Neutrophil (primary cell): Measurements from ENCODE around the gene RPL18.
A peak's percentile ranks its signal among the peaks of the same experiment; 100 is the strongest.

Experiments used
- H3K27ac ChIP-seq: fragments of 200-600 bp; sonication (generic); 2 replicates; pipeline ENCODE4 v1.5.1; 2016; ENCODE audit warnings: mild to moderate bottlenecking, moderate library complexity
- H3K27me3 ChIP-seq: fragments of 200-600 bp; sonication (generic); 2 replicates; pipeline ENCODE4 v1.6.0; 2016; ENCODE audit warnings: mild to moderate bottlenecking
- H3K36me3 ChIP-seq: fragments of 200-600 bp; sonication (generic); 2 replicates; pipeline ENCODE4 v1.5.1; 2017
- H3K4me1 ChIP-seq, 2 experiments: fragments of 200-600 bp in 1 of 2; sonication (generic) in 1 of 2; 1 replicate in 1 of 2; 2 replicates in 1 of 2; pipeline versions ENCODE4 v1.5.1 to v1.6.1; 2013 to 2016; ENCODE audit warnings: low read depth in 1 of 2, low read length in 1 of 2, mild to moderate bottlenecking in 1 of 2, moderate library complexity in 1 of 2; ENCODE audit not compliant: control insufficient read depth in 1 of 2, insufficient read depth in 1 of 2
- H3K4me3 ChIP-seq, 2 experiments: fragments of 200-600 bp in 1 of 2; sonication (generic) in 1 of 2; 1 replicate in 1 of 2; 2 replicates in 1 of 2; pipeline ENCODE4 v1.5.1; 2013 to 2016; ENCODE audit warnings: low read depth in 1 of 2, low read length in 1 of 2, mild to moderate bottlenecking in 1 of 2, moderate library complexity in 1 of 2
- H3K9me3 ChIP-seq: fragments of 200-600 bp; sonication (generic); 2 replicates; pipeline ENCODE4 v1.5.1; 2016
- TF ChIP-seq, protein P1 (sequence below): fragments of 200-600 bp; sonication (generic); IDR thresholded peaks from 2 replicates; pipeline ENCODE4 v1.5.1; 2016; ENCODE audit warnings: antibody characterized with exemption

Gene RPL18

DNA sequence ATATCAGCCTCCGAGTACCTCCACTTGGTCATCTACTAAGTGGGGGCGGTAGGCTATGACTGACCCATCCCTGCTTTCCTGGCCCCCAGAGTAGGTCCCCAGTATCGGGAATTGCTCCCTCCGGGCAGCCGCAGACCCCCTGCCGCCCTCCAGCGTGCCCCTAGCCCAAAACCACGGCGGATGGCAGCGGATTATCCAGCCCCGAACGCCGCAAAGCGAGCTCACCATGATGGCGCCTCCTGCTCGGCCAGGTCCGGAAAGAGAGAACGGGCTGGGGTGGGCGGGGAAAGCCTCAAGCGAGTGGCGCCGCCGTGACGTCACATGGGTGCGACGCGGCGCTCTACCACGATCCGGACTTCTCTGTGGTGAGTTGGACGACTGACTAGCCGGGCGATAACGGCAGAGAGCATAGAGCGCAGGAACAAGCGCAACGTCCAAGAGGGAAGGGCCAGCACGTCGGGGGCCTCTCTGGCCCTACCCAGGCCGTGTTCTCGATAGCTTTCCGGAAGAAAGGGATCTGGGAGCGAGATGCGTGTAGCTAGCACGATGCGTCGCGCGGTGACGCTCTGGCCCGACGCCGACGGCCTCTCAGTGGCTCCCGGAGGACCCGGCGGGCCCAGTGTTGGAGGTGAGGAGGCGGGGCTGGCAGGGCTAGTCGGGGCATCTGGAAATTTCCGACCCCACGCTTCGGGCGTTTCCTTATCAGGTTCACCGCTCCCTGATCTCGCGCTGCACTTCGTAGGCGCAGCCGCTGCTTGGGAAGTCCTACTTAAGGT lies at the start of gene RPL18, which contains the start of gene SPHK2:
Gene RPL18 (minus strand): TSS at position 263 of the 776 bp plus-strand sequence. CDS start 35 bp downstream, at position 228.
Gene SPHK2 (plus strand): TSS at position 591 of the 776 bp plus-strand sequence. CDS start 1,009 bp downstream, outside the sequence.
- Histone ChIP-seq H3K27me3 (no peaks in the 10 kb centered on the region), H3K4me1 (peaks cover 32 to 34% of the 10 kb centered on the region in 2 experiments)

GRCh38 chr19:48668761-48669160 lies 49.8 kb upstream of the RPL18 start:
- Histone ChIP-seq H3K4me3 (no peak overlapping the region), H3K27ac (no peak overlapping the region), H3K36me3 (no peaks in the 10 kb centered on the region), H3K9me3 (no peaks in the 10 kb centered on the region), H3K27me3 (no peaks in the 10 kb centered on the region), H3K4me1 (no peaks in the 10 kb centered on the region)
- TF ChIP-seq, protein P1, sequence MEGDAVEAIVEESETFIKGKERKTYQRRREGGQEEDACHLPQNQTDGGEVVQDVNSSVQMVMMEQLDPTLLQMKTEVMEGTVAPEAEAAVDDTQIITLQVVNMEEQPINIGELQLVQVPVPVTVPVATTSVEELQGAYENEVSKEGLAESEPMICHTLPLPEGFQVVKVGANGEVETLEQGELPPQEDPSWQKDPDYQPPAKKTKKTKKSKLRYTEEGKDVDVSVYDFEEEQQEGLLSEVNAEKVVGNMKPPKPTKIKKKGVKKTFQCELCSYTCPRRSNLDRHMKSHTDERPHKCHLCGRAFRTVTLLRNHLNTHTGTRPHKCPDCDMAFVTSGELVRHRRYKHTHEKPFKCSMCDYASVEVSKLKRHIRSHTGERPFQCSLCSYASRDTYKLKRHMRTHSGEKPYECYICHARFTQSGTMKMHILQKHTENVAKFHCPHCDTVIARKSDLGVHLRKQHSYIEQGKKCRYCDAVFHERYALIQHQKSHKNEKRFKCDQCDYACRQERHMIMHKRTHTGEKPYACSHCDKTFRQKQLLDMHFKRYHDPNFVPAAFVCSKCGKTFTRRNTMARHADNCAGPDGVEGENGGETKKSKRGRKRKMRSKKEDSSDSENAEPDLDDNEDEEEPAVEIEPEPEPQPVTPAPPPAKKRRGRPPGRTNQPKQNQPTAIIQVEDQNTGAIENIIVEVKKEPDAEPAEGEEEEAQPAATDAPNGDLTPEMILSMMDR = no peak

More for the DNA sequence above, at the start of gene RPL18, which contains the start of gene SPHK2:
- Histone ChIP-seq H3K4me3 (peak within 1 kb of the TSS; percentile 73 to 79), H3K27ac (peak within 1 kb of the TSS; percentile 87), H3K36me3 (peaks cover 32% of the 10 kb centered on the region), H3K9me3 (no peaks in the 10 kb centered on the region)
- TF ChIP-seq, protein P1 = peak; percentile 51

DNA sequence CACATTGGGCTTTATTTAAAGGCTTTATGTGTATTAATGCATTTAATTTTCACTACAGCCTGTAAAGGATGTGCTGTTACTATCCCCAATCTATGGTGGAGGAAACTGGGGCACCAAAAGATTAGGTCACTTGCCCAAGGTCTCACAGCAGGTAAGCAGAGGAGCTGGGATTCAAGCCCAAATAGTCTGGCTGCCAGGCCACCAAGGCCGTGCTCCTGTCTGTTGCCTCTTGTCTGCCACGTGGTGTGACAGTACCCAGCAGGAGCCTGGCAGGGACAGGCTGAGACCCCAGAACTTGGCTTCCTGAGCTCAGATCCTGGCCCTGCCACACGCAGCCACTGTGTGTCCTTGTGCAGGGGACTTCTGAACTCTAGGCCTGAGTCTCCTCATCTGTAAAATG lies 49.4 kb upstream of the RPL18 start:
- H3K27me3 ChIP-seq = no peaks in the 10 kb centered on the region
- no peaks in the 10 kb centered on the region for H3K9me3 ChIP-seq
- H3K4me1 ChIP-seq = no peaks in the 10 kb centered on the region
- H3K4me3 ChIP-seq = no peak overlapping the region
- TF ChIP-seq, protein P1 = no peak
- H3K36me3 ChIP-seq = no peaks in the 10 kb centered on the region
- no peak overlapping the region for H3K27ac ChIP-seq

DNA sequence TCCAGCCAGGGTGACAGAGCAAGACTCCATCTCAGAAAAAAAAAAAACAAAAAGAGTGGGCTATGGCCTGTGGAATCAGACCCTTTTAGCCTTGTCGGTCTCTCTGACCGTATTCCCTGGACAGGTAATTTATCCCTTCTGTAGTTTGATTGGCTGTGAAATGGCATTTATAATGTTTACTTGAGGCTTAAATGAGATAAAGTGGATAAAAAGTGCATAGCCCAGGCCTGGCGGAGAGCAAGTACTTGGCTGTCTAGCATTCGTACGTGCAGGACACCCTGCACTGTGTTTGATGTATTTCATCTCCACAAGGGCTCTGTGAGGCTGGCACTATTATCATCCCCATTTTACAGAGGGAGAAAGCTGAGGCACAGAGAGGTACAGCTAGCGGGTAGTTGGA lies 46.8 kb upstream of the RPL18 start:
- TF ChIP-seq, protein P1 = no peak
- Histone ChIP-seq H3K4me3 (no peak overlapping the region), H3K9me3 (no peaks in the 10 kb centered on the region)

DNA sequence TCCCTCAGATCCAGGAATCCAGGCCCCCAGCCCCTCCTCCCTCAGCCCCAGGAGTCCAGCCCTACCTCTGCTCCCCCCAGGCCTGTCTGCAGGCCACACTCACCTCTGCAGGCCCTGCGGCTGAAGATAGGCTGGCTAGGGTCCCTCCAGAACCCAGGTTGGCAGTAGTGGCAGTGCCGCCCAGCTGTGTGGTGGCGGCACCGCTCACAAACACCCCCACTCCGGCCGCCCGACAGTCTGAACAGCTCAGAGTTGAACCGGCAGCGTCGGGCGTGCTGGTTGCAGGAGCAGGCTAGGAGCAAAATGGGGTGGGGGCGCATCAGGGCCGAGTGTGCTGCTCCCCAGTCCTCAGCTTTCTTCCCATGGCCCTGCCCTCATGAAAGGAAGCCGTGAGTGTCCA lies 45.5 kb upstream of the RPL18 start:
- Histone ChIP-seq H3K36me3 (no peaks in the 10 kb centered on the region), H3K4me3 (no peak overlapping the region), H3K4me1 (peaks cover 0 to 14% of the 10 kb centered on the region in 2 experiments), H3K27me3 (no peaks in the 10 kb centered on the region), H3K9me3 (no peaks in the 10 kb centered on the region), H3K27ac (no peak overlapping the region)
- TF ChIP-seq, protein P1 = no peak

More for the DNA sequence above, 46.8 kb upstream of the RPL18 start:
- Histone ChIP-seq H3K36me3 (no peaks in the 10 kb centered on the region), H3K27me3 (no peaks in the 10 kb centered on the region), H3K4me1 (peaks cover 0 to 6% of the 10 kb centered on the region in 2 experiments), H3K27ac (no peak overlapping the region)
